ENCODE results near the gene DNAJC9.

DNAJC9 gene

DNA sequence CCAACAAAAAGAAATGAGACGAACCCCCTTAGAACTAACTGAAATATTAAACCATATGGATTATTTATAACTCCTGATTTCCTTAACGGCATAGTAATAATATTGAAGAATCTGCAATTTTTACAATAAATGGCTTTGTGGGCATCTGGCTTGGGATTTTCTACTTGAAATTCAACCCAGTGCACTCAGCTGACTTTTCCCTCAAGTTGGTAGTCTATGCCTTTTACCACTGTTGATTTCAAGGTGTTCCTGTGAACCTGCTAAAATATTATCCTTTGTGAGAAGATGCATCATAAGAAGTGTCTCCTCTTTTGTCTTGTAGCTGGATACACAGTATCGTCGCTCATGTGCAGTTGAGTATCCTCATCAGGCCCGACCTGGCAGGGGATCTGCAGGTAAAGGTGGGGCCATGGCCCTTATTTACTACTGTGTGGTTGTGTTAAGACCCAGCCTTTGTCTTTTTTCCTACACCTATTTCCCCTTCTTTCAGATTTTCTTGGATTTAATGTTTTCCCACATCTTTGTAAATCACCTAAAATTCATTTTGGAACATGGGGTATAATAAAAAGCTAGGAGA lies 8.0 kb downstream of the DNAJC9 start:
- DNase-seq (ENCODE audit: low spot score), result no peak

GRCh38 chr10:73234695-73235094 lies 12.4 kb downstream of the DNAJC9 start:
- no peak for DNase-seq (ENCODE audit: low spot score)

- no peak for DNase-seq (ENCODE audit: low spot score)
These were observed 13.2 kb downstream of the DNAJC9 start for GRCh38 chr10:73233883-73234282.

- DNase-seq (ENCODE audit: low spot score), result no peak
These were observed 14.2 kb downstream of the DNAJC9 start for GRCh38 chr10:73232887-73233286.

DNA sequence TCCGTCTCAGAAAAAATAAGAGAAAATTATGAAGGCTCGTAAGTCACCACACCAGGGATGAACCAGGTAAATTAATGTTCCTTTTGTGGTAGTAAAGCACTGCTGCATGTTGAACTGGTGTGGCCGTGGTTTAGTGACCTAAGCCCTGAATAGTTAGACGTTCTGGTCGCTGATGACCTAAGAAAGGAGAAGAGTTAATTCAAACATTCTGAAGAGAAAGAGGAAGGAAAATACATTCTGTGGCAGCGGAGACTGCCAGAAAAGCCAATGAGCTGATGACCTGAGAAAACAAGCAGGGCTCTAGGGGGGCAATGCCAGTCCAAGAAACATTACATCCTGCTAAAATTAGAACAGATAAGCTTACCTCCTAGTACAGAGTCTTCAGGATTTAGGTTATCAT lies 17.5 kb downstream of the DNAJC9 start:
- no peak for DNase-seq (ENCODE audit: low spot score)

- no peak for DNase-seq (ENCODE audit: low spot score)
These were observed 18.8 kb downstream of the DNAJC9 start for GRCh38 chr10:73228247-73228646.

GRCh38 chr10:73226663-73227062 lies 20.4 kb downstream of the DNAJC9 start:
- no peak for DNase-seq (ENCODE audit: low spot score)

DNA sequence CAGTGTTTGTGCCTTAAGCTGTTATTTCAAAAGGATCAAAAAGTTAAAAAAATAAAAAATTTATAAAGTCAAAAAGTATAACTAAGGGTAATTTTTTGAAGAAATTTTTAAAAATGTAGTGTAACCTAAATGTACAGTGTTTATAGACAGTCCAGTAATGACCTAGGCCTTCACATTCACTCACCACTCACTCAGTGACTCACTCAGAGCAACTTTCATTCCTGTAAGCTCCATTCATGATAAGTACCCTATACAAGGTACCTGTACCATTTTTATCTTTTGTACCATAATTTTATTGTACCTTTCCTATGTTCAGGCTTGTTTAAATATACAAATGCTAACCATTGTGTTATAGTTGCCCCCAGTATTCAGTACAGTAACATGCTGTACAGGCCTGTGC lies 21.5 kb downstream of the DNAJC9 start:
- no peak for DNase-seq (ENCODE audit: low spot score)

DNA sequence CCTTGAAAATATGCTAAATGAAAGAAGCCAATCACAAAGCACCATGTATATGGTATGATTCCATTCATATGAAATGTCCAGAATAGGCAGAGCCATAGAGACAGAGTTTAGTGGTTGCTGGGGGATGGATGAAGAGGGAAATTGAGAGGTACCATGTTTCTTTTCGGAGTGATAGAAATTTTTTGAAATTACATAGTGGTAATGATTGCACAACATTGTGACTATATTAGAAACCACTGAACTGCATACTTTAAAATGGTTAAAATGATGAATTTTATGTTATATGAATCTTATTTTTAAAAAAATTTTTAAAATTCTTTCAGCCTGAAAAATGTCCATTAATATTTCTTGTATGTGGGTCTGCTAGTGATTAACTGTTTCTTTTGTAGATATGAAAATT lies 26.1 kb downstream of the DNAJC9 start:
- no peak for DNase-seq (ENCODE audit: low spot score)

DNA sequence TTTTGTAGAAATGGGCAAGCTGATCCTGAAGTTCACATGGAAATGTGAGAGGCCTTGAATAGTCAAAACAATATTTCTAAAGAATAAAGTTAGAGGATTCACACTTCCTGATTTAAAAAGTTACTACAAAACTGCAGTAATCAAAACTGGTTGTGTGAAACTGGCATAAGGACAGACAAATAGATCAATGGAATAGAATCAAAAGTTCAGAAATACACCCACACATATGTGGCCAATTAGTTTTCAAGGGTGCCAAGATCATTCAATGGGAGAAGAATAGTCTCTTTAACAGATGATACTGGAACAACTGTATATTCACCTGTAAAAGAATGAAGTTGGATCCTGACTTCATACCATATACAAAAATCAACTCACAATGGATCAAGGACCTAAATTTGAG lies 27.7 kb downstream of the DNAJC9 start:
- DNase-seq (ENCODE audit: low spot score), result no peak

DNA sequence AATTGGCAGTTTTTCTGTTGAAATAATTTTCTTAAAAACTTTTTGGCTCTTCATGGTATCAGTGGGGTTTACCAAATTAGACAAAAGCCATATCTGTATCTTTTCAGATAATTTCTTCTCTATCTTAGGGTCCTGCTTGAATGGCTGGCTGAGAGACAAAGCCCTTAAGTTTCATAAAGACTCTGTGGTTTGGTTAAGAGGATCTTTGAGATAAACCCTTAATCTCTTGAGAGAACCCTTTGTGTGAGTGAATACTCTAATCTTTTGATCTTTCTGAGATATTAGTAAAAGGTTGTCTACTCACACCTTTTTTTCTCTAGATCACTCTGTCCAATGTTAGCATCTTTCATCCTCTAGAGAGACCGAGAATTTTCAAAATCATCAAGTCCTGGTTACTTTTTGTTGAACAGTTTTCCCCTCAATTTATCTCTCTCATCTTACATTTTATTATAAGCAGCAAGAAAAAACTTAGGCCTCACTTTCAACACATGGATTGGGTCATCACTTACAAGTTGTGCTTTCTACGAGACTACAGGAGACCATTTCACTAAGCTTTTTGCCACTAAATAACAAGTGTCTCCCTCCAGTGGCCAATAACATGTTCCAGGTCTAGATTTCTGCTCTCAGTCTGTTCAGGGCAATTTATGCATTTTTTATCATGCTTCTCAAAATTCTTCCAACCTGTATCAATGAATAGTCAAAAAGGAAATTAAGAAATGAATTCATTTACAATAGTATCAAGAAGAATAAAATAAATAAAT lies 28.4 kb downstream of the DNAJC9 start:
- DNase-seq (ENCODE audit: low spot score), result no peak

DNA sequence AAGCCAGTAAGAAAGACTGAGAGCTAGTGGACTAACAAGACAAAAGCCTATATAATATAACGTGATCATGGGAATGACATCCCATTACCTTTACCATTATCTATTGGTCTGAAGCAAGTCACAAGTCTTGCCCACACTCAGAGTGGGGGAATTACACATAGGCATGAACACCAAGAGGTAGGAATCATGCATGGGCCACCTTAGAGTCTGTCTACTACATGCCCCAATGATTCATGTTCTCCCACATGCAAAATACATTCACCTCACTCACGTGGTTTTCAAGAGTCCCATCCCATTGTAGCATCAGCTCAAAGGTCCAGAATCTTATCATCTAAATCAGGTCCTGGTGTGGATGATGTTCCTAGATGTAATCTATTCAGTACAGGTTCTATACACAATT lies 29.4 kb downstream of the DNAJC9 start:
- DNase-seq (ENCODE audit: low spot score), result no peak

GRCh38 chr10:73215749-73216148 lies 31.3 kb downstream of the DNAJC9 start:
- no peak for DNase-seq (ENCODE audit: low spot score)

DNA sequence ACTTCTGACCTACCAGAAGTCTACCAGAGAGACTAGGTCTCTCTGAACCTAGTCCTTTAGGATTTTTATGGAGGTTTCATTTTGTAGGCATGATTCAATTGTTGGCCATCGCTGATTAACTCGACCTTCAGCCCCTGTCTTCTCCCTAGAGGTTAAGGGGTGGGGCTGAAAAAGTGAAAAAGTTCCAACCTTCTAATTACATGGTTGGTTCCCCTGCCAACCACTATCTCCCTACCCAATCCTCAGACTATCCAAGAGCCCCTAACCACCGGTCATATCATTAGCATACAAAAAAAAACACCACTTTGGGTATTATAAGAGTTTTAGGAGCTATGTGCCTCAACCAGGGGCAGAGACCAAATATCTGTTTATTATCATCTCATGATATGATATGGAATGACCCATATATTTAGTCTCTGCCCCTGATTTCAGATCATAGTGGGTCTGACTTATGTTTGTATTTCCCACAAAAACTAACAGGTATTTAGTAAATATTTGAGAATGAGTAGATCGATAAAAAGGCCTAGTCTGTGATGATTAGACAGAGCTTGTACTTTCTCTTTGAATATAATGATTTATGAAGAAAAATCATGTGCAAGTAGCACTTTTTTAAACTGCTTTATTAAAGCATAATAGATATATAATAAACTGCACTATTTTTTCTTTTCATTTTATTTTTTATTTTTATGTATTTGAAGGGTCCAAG lies 35.8 kb downstream of the DNAJC9 start:
- DNase-seq (ENCODE audit: low spot score), result no peak

DNA sequence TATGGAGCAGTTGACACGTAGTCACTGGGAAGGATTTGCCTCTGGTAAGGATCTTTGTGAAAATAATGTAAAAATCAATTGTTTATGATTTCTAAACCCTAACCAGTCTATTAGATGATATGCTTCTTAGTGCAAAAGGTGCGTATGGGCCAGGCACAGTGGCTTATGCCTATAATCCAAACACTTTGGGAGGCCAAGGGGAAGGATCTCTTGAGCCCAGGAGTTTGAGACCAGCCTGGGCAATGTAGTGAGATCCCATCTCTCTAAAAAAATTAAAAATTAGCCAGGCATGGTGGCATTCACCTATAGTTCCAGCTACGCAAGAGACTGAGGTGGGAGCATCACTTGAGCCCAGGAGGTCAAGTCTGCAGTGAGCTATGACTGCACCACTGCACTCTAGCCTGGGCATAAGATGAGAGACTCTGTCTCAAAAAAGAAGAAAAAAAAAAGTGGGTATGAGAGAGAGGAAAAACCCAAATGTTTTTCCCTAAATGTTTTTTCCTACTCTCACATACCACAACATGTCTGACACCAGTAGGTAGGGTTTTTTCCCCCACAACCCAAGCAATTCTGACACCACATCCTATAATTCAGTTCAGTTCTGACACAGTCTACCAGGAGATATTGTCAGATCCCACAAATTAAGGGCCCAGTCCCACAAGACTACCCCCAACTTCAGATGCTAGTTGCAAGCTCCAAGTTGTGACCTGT lies 36.5 kb downstream of the DNAJC9 start:
- DNase-seq (ENCODE audit: low spot score), result no peak

GRCh38 chr10:73209705-73210104 lies 37.4 kb downstream of the DNAJC9 start:
- DNase-seq (ENCODE audit: low spot score), result no peak

- DNase-seq (ENCODE audit: low spot score), result no peak
These were observed 39.2 kb downstream of the DNAJC9 start for GRCh38 chr10:73207883-73208282.

- no peak for DNase-seq (ENCODE audit: low spot score)
These were observed 40.7 kb downstream of the DNAJC9 start for GRCh38 chr10:73206385-73206784.

- no peak for DNase-seq (ENCODE audit: low spot score)
These were observed 41.2 kb downstream of the DNAJC9 start for GRCh38 chr10:73205890-73206289.

GRCh38 chr10:73205081-73205480 lies 42.0 kb downstream of the DNAJC9 start:
- DNase-seq (ENCODE audit: low spot score), result no peak
